Muscle layer of colon (tissue), 2 donors: ENCODE measurements around the gene C1orf21.

Experiments used
- H3K27ac ChIP-seq: one replicate; pipeline ENCODE4 v1.7.0; 2013; ENCODE audit warnings: low read depth, mild to moderate bottlenecking, low read length, moderate library complexity
- H3K27me3 ChIP-seq, 2 donors: one replicate each; pipeline ENCODE4 v1.7.0; 2013; ENCODE audit warnings: low read length in 2 of 2, mild to moderate bottlenecking in 2 of 2; ENCODE audit not compliant: insufficient read depth in 2 of 2, control insufficient read depth in 1 of 2
- H3K36me3 ChIP-seq: one replicate; pipeline ENCODE4 v1.7.0; 2013; ENCODE audit warnings: mild to moderate bottlenecking, low read length; ENCODE audit not compliant: insufficient read depth
- H3K4me1 ChIP-seq: one replicate; pipeline ENCODE4 v1.7.0; 2013; ENCODE audit warnings: mild to moderate bottlenecking, low read length; ENCODE audit not compliant: insufficient read depth
- H3K4me3 ChIP-seq, 2 donors: one replicate each; pipeline ENCODE4 v1.7.0; 2013; ENCODE audit warnings: low read length in 2 of 2, low read depth in 1 of 2, mild to moderate bottlenecking in 1 of 2, moderate library complexity in 1 of 2
- H3K9ac ChIP-seq: one replicate; pipeline ENCODE4 v1.7.0; 2013; ENCODE audit warnings: low read length
- H3K9me3 ChIP-seq: one replicate; pipeline ENCODE4 v1.7.0; 2013; ENCODE audit warnings: mild to moderate bottlenecking, low read length
- donor health status: abdominal sarcoma.
- donor health status: Adenocarcinoma of cecum.

C1orf21 gene

DNA sequence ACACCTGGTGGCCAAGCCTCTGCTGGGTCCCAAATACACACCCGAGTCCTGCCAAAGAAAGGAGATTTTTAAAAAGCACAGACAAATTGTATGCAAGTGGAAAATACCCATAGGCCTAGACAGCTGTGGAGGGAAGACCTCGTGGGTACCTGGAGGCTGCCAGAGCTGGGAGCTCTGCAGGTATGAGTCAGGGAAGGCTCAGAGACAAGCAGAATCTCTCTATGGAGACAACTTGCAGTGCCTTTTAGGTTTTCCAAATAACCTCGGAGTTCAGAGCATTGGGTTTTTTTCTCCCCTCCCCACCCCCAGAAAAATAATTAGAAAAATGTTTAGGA, 240.1 kb downstream of the C1orf21 start:
- no peak overlapping the region for H3K9ac ChIP-seq
- H3K4me1 ChIP-seq = peaks cover 46% of the 10 kb centered on the region
- H3K9me3 ChIP-seq = no peaks in the 10 kb centered on the region
- no peaks in the 10 kb centered on the region for H3K27me3 ChIP-seq
- H3K4me3 ChIP-seq = no peak overlapping the region
- H3K27ac ChIP-seq = no peak overlapping the region
- no peaks in the 10 kb centered on the region for H3K36me3 ChIP-seq

DNA sequence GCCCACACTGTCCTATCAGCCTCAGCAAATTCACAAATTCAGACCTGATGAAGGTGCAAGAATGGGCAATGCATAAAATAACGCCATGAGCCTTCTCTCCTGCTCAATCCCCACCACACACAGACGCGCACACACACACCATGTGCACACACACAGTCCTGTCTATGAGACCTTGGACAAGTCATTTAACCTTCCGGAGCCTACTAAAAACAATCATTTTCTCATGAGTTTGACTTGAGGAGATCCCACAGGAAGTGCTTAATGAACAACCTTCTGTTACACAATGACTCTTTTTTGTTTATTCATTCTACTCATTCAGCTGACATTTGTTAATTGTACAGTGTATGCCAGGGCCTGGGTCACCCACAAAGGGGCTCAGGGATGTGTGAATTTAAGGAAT, 242.4 kb downstream of the C1orf21 start:
- no peaks in the 10 kb centered on the region for H3K9me3 ChIP-seq
- no peaks in the 10 kb centered on the region for H3K36me3 ChIP-seq
- no peaks in the 10 kb centered on the region for H3K27me3 ChIP-seq
- H3K27ac ChIP-seq = peak overlapping the region; percentile 16
- H3K4me1 ChIP-seq = peaks cover 24% of the 10 kb centered on the region
- H3K4me3 ChIP-seq = no peak overlapping the region
- H3K9ac ChIP-seq = no peak overlapping the region

DNA sequence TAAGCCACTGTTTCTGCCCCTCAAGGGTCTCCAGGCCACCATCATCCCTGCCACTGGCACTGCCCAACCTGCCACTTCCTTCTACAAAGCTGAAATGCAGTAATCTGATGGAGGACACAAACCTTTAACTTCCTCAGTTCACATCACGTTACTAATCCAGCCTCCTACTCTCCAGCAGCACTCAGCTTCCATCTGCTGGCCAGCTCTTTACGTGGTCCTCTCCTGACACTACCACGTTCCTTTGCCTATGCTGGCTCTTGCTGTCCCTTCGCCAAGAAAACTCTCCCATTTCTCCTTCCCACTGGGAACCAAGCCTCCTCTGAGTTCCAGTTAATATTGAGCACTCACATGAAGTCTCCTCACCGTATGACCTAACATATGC, 243.8 kb downstream of the C1orf21 start:
- Histone ChIP-seq H3K27me3 (no peaks in the 10 kb centered on the region), H3K36me3 (no peaks in the 10 kb centered on the region), H3K9me3 (no peaks in the 10 kb centered on the region), H3K27ac (no peak overlapping the region), H3K4me3 (no peak overlapping the region), H3K4me1 (peaks cover 26% of the 10 kb centered on the region), H3K9ac (no peak overlapping the region)

DNA sequence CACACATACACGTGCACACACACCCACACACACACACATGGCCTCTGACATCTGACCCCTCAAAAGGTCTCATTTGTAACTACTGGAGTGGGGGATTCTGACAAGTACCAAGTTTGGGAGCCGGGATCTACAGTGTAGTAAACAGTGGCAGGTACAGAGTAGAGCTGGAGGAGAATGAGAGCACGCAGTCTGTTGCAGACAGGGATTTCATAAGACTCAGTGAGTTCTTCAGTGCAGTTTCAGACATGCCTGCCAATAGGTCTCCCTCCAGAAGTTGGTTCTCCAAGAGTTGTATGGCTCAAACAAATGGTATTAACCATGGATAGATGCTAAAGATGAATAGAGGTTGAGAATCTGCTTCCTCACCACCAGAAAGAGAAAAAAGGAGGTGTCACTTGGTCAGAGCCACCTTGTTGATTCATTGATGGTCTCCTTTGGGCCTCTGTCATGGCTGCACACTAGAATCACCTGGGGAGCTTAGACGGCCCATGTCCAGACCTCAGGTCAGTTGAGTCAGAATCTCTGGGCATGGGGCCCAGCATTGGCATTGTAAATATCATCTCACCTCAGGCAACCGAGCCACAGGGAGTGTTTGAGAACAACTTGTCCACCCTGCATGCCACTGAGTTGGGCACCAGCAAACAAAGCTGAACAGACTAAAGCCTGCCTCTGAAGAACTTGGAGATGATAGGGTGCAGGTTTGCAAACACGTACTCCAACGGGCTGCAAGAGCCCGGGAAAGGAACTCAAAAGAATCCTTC, 245.8 kb downstream of the C1orf21 start:
- H3K36me3 ChIP-seq = no peaks in the 10 kb centered on the region
- no peak overlapping the region for H3K27ac ChIP-seq
- H3K27me3 ChIP-seq = no peaks in the 10 kb centered on the region
- H3K9ac ChIP-seq = no peak overlapping the region
- H3K4me3 ChIP-seq = no peak overlapping the region
- peaks cover 20% of the 10 kb centered on the region for H3K4me1 ChIP-seq
- H3K9me3 ChIP-seq = no peaks in the 10 kb centered on the region

DNA sequence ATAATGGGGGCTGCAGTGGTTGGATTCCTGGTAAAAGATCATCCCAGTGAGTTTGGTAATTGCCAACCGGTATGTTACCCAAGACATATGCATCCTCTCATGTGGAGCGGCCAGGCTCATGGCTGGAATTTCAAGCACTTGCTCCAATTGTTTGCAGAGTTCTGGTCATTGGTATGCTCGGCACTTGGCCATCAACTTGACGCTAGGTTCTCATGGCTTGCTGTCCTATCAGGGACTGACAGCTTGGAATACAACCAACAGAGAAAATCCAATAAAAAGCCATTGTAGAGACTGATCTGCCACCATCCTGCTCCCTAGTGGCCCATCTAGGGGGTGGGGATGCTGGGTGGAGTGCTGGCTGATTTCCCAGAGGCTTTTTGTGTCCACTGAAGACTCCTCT, 247.0 kb downstream of the C1orf21 start:
- Histone ChIP-seq H3K9ac (no peak overlapping the region), H3K4me3 (no peak overlapping the region), H3K36me3 (no peaks in the 10 kb centered on the region), H3K27me3 (no peaks in the 10 kb centered on the region), H3K9me3 (no peaks in the 10 kb centered on the region), H3K27ac (no peak overlapping the region), H3K4me1 (peaks cover 20% of the 10 kb centered on the region)

DNA sequence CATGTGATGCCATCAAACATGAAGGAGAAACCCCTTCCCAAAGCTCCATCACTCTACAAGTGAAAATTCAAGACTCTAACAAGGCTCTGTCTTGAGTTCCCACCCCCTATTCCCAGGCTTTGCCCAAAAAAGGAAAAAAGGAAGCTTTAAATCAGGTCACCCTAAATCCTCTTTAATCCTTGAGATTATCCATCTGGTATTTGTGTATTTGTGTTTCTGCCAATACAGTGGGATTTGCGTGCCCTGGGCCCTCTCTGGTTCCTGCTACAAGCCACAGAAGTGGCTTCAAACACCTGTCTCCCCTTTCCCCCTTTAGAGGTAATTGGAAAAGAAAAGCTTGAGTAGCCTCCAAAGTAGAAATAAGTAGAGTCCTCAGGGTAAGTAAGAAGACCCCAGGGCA, 247.5 kb downstream of the C1orf21 start:
- peaks cover 17% of the 10 kb centered on the region for H3K4me1 ChIP-seq
- H3K9me3 ChIP-seq = no peaks in the 10 kb centered on the region
- H3K4me3 ChIP-seq = no peak overlapping the region
- H3K9ac ChIP-seq = no peak overlapping the region
- H3K27ac ChIP-seq = no peak overlapping the region
- no peaks in the 10 kb centered on the region for H3K36me3 ChIP-seq
- no peaks in the 10 kb centered on the region for H3K27me3 ChIP-seq

DNA sequence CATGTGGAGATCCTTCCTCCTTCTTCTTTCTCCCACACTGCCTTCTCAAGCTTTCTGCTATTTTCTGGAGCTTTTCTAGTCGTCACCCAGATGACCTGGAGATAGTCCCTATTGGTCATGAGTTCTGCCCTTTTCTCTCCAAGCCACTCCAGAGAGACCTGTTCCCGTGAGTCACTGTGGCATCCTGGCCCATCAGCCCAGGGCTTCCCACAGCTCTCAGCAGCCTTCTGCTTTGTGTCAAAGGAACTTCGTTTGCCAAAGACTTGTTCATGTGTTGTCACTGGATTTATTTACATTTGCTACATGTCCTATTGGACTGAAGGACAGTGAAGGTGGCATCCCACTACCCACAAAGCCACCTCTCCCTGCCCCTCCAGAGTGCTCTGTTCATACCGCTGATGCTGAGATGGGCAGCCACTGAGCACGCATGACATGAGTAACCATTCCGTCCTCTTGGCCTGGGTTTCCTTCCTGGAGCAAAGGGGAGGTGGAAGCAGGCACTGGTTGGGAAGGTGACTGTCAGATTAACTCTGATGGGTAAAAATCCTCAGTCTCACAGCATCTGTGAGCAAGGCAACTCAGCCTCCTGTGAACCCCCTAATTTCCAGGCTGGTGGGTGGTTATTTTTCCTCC, 248.6 kb downstream of the C1orf21 start:
- Histone ChIP-seq H3K27ac (no peak overlapping the region), H3K36me3 (no peaks in the 10 kb centered on the region)

DNA sequence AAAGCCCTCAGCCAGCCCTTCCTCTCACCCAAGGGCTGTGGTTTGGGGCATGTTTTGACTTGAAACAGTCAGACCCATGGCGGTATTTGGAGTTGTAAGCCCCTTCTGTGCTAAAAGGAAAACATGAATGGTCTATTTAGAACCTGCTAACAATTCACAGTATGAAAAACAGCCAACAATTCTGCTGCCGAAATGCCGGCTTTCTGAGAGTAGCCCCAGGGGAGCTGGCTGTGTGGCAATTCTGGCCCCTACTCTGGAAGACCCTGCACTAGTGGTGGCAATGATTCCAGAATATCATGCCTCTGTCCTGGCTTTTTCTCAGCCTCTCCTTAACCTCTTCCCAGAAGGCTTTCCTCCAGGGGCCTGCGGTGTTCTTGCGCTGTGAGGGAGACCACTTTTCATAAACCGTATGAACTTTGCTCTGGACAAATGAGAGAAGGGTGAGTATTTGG, 249.2 kb downstream of the C1orf21 start:
- Histone ChIP-seq H3K36me3 (no peaks in the 10 kb centered on the region), H3K4me1 (peaks cover 10% of the 10 kb centered on the region), H3K9ac (no peak overlapping the region), H3K9me3 (no peaks in the 10 kb centered on the region), H3K4me3 (no peak overlapping the region), H3K27me3 (no peaks in the 10 kb centered on the region), H3K27ac (no peak overlapping the region)

More for the DNA sequence above, 248.6 kb downstream of the C1orf21 start:
- Histone ChIP-seq H3K4me3 (no peak overlapping the region), H3K9me3 (no peaks in the 10 kb centered on the region), H3K9ac (no peak overlapping the region), H3K4me1 (peaks cover 16% of the 10 kb centered on the region), H3K27me3 (no peaks in the 10 kb centered on the region)

DNA sequence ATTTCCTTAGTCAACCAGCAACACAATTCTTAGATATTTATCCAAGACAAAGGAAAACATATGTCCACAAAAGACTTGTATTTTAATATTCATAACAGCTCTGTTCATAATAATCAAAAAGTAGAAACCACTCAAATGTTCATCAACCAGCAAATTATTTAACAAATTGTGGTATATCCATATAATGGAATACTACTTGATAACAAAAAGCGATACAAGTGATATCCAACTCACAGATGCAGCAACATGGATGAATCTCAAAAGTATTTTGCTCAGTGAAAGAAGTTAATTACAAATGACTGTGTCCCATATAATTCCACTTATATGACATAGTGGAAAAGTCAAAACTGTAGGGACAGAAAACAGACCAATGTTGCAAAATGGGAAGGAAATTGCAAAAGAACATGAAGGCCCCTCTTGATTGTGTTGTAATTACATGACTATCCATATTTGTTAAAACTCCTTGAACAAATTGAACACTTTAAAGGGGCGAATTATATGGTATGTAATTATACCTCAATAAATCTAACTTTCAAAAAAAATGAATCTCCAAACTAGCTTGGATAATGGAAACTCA, 250.9 kb downstream of the C1orf21 start:
- Histone ChIP-seq H3K9ac (no peak overlapping the region), H3K36me3 (no peaks in the 10 kb centered on the region), H3K4me3 (no peak overlapping the region), H3K4me1 (peaks cover 9% of the 10 kb centered on the region), H3K27me3 (no peaks in the 10 kb centered on the region), H3K9me3 (no peaks in the 10 kb centered on the region), H3K27ac (no peak overlapping the region)

DNA sequence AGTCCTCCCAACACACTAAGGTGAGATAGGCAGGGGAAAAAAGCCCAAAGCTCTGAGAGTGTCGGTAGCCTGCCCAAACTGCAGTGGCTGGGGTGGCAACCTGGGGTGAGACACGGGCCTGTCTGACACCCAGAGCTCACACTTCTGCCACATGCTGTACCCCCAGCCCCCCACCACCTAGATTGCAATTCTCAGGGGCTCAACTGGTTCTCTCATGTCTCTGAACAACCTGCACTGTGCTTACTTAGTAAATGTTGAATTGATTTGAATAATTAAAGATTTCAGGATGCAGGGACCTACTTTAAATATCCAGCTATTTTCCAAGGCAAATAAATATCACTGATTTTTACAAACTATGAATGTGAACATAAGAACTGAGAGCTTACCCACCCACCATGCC, 252.4 kb downstream of the C1orf21 start:
- Histone ChIP-seq H3K27ac (no peak overlapping the region), H3K4me3 (no peak overlapping the region)

DNA sequence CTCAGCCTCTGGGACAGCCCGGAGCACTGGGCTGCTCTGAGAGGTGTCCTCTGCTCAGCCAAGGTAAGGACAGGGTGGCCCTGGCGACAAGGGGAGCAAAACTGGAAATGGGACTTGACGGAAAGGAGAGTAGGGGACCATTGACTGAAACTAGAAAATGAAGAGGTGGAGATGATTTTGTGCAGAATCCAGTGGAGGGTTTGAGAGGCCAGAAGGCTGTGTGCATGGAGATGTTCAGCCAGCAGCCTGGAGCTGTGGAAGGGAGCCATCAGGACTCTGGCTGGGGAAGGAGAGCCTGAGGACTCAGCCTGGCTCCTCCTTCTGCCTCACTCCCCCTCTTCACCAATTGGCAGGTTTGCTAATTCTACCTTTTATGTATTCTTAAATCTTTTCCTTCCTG, 253.7 kb downstream of the C1orf21 start:
- Histone ChIP-seq H3K27ac (no peak overlapping the region), H3K4me1 (peaks cover 3% of the 10 kb centered on the region), H3K36me3 (no peaks in the 10 kb centered on the region), H3K9me3 (no peaks in the 10 kb centered on the region), H3K9ac (no peak overlapping the region), H3K27me3 (no peaks in the 10 kb centered on the region), H3K4me3 (no peak overlapping the region)

More for the DNA sequence above, 252.4 kb downstream of the C1orf21 start:
- H3K4me1 ChIP-seq = peaks cover 9% of the 10 kb centered on the region
- H3K27me3 ChIP-seq = no peaks in the 10 kb centered on the region
- H3K36me3 ChIP-seq = no peaks in the 10 kb centered on the region
- H3K9me3 ChIP-seq = no peaks in the 10 kb centered on the region
- H3K9ac ChIP-seq = no peak overlapping the region
